ENCODE results near the gene NATD1. TPM values are rescaled to one million over a fixed set of nuclear protein-coding genes. Genes with fewer than 3 reads are reported as not detected.
A peak's percentile ranks its signal among the peaks of the same experiment; 100 is the strongest.

NATD1 gene
- total and polyA plus RNA-seq, 2 of the 8 experiments (the other 6 are each of a cell fraction or from before 2014, with no cell fraction given) = 5.4 to 8.4 TPM

- POLR2A ChIA-PET (ENCODE audit: partially characterized antibody) = interaction anchor here (0.8 to 4.9 kb wide), 21 partner anchors 8 to 262 kb away, joined by 3 to 42 read pairs (median 4); partner anchors contain the start of gene USP22
- no peak for FAIRE-seq
- TF ChIP-seq ASH2L (IDR thresholded peaks at IDR 0.05; ENCODE audit: low read length) = peak; percentile 79
- TF ChIP-seq, protein P1, sequence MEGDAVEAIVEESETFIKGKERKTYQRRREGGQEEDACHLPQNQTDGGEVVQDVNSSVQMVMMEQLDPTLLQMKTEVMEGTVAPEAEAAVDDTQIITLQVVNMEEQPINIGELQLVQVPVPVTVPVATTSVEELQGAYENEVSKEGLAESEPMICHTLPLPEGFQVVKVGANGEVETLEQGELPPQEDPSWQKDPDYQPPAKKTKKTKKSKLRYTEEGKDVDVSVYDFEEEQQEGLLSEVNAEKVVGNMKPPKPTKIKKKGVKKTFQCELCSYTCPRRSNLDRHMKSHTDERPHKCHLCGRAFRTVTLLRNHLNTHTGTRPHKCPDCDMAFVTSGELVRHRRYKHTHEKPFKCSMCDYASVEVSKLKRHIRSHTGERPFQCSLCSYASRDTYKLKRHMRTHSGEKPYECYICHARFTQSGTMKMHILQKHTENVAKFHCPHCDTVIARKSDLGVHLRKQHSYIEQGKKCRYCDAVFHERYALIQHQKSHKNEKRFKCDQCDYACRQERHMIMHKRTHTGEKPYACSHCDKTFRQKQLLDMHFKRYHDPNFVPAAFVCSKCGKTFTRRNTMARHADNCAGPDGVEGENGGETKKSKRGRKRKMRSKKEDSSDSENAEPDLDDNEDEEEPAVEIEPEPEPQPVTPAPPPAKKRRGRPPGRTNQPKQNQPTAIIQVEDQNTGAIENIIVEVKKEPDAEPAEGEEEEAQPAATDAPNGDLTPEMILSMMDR (IDR thresholded peaks at IDR 0.05; ENCODE audit: control extremely low read depth in 1 of 3, insufficient read depth in 1 of 3, low read depth in 1 of 3, low read length in 3 of 3) = no peak
- TF ChIP-seq SIN3A (conservative IDR thresholded peaks at IDR 0.05 in 1 of 2, IDR thresholded peaks at IDR 0.05 in 1 of 2; ENCODE audit: low read depth in 1 of 2, low read length in 2 of 2) = peak in 1 of 2 experiments; percentile 51; a peak in 1 of 4 replicates
These were observed 39.6 kb downstream of the NATD1 start for GRCh38 chr17:21213638-21214014.

More at GRCh38 chr17:21213638-21214014, 39.6 kb downstream of the NATD1 start:
- Histone ChIP-seq H2BK12ac (ENCODE audit: low read depth, low read length) (no peak overlapping the region), H3K79me2 (ENCODE audit: control insufficient read depth in 1 of 2, insufficient read depth in 2 of 2, low read length in 2 of 2) (peaks cover 45 to 53% of the 10 kb centered on the region in 2 experiments), H4K20me1 (replicated peaks in 1 of 2; ENCODE audit: control insufficient read depth in 1 of 2, insufficient read depth in 2 of 2, low read length in 2 of 2) (peaks cover 26 to 28% of the 10 kb centered on the region in 2 experiments), H3K23ac (ENCODE audit: insufficient read length) (no peak overlapping the region), H3K4ac (replicated peaks; ENCODE audit: insufficient read length, low read depth, low read length) (peak overlapping the region; percentile 75), H3K18ac (ENCODE audit: extremely low read depth, low read length) (peak overlapping the region; percentile 89; the same call in 1 of the 2 replicates), H3K23me2 (ENCODE audit: low read depth, low read length) (peaks cover 8% of the 10 kb centered on the region), H3K4me2 (ENCODE audit: insufficient read depth in 1 of 2, low read depth in 2 of 2, low read length in 2 of 2) (peak overlapping the region; percentile 87 to 89), H2AFZ (ENCODE audit: low read length) (no peak overlapping the region), H3K56ac (replicated peaks; ENCODE audit: insufficient read length, low read depth, low read length) (peak overlapping the region; percentile 71), H3K4me3 (ENCODE audit: extremely low read depth in 1 of 4, insufficient read depth in 2 of 4, low read depth in 3 of 4, low read length in 4 of 4) (peak overlapping the region; percentile 85 to 97 (median 92)), H2BK5ac (ENCODE audit: low read depth, low read length) (peak overlapping the region; percentile 93), H3K9ac (replicated peaks in 1 of 4; ENCODE audit: extremely low read depth in 1 of 4, low read depth in 3 of 4, low read length in 3 of 4) (peak overlapping the region; percentile 91 to 96 (median 94)), H3K36me3 (ENCODE audit: control insufficient read depth in 2 of 4, insufficient read depth in 4 of 4, low read length in 3 of 4) (peaks cover 0 to 14% (median 2%) of the 10 kb centered on the region in 4 experiments; a peak in 4 of 8 replicates), H2BK20ac (ENCODE audit: low read length) (no peak overlapping the region), H2BK15ac (ENCODE audit: low read length) (0 out of 2 replicates have a peak overlapping the region, but pooled peaks have one; percentile 47), H3K27ac (ENCODE audit: low read depth, low read length) (peak overlapping the region; percentile 97), H4K8ac (ENCODE audit: extremely low read depth, insufficient read depth, low read length) (peak overlapping the region; percentile 98), H4K5ac (ENCODE audit: insufficient read length, low read depth, low read length) (peak overlapping the region; percentile 85), H4K91ac (replicated peaks; ENCODE audit: insufficient read length, low read length) (peak overlapping the region; percentile 41), H3K79me1 (ENCODE audit: low read depth, low read length) (peaks cover 18% of the 10 kb centered on the region), H3K27me3 (replicated peaks in 1 of 4; ENCODE audit: control insufficient read depth in 3 of 4, extremely low read depth in 1 of 4, insufficient read depth in 3 of 4, low read length in 3 of 4) (no peaks in the 10 kb centered on the region), H2AK5ac (ENCODE audit: low read depth, low read length) (no peak overlapping the region), H2BK120ac (replicated peaks; ENCODE audit: low read depth, low read length) (no peak overlapping the region), H3K14ac (ENCODE audit: insufficient read length) (no peak overlapping the region), H3K4me1 (replicated peaks in 1 of 4; ENCODE audit: control insufficient read depth in 3 of 4, insufficient read depth in 4 of 4, low read length in 3 of 4) (peaks cover 0 to 14% (median 5%) of the 10 kb centered on the region in 4 experiments; a peak in 4 of 7 replicates), H3K9me3 (ENCODE audit: insufficient read depth in 2 of 2, low read depth in 1 of 2, low read length in 1 of 2) (no peaks in the 10 kb centered on the region)
- 2% methylated on average over 23 of the region's 35 CpGs; no CpG with 5 or more reads in 1 of the 2 experiments for WGBS, 2 experiments (ENCODE audit: extremely low coverage in 1 of 2, insufficient coverage in 1 of 2, insufficient read length in 1 of 2, insufficient replicate concordance in 2 of 2, low coverage in 1 of 2, low lambda C conversion rate in 2 of 2, missing lambda C conversion rate in 1 of 2)
- CTCF ChIA-PET (ENCODE audit: partially characterized antibody) = interaction anchor here (0.9 to 3.6 kb wide), 4 partner anchors 9 to 85 kb away, joined by 3 to 28 read pairs (median 4); no protein-coding TSS in a partner anchor
- DNase-seq (ENCODE audit: low read depth in 1 of 2, low spot score in 2 of 2) = no peak
